SH-SY5Y (cell line): ENCODE results near the gene COL1A2.

Source experiments
- GATA2 ChIP-seq: IDR thresholded peaks from 2 replicates; pipeline ENCODE4 v1.6.1; 2011; ENCODE audit warnings: mild to moderate bottlenecking, low read depth, low read length
- GATA3 ChIP-seq: IDR thresholded peaks from 2 replicates; pipeline ENCODE4 v1.6.1; 2011; ENCODE audit warnings: low read depth, mild to moderate bottlenecking, low read length, moderate library complexity

The COL1A2 gene

DNA sequence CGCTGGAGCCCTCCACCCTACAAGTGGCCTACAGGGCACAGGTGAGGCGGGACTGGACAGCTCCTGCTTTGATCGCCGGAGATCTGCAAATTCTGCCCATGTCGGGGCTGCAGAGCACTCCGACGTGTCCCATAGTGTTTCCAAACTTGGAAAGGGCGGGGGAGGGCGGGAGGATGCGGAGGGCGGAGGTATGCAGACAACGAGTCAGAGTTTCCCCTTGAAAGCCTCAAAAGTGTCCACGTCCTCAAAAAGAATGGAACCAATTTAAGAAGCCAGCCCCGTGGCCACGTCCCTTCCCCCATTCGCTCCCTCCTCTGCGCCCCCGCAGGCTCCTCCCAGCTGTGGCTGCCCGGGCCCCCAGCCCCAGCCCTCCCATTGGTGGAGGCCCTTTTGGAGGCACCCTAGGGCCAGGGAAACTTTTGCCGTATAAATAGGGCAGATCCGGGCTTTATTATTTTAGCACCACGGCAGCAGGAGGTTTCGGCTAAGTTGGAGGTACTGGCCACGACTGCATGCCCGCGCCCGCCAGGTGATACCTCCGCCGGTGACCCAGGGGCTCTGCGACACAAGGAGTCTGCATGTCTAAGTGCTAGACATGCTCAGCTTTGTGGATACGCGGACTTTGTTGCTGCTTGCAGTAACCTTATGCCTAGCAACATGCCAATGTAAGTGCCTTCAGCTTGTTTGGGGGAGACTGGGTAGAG, at the start of gene COL1A2:
TSS of gene COL1A2 (plus strand) at position 459 of the 704 bp plus-strand sequence. CDS start at position 596, 137 bp downstream.
- TF ChIP-seq GATA2 (no peak), GATA3 (no peak)

- TF ChIP-seq GATA2: no peak
- no peak for TF ChIP-seq GATA3
These were observed 48.8 kb upstream of the COL1A2 start for GRCh38 chr7:94345907-94346306.

DNA sequence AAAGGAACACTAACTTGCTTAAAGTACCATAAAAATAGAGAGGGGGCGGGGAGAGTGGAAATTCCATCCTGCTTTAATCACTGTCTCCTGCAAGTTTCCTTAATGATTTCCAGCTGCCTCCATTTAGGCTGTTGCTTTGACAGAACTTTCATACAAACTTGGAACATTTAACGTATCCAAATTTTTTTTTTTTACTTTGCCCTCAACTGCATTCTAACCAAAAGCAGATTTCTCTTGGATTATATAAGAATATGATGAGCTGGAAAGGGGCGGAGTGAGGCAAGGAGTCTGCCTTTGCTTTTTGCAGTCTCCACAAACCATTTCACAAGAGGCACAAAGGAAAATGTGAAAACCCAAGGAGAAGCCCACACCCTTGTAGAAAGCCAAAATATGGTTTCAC, 46.6 kb upstream of the COL1A2 start:
- TF ChIP-seq GATA2 (no peak), GATA3 (no peak)

DNA sequence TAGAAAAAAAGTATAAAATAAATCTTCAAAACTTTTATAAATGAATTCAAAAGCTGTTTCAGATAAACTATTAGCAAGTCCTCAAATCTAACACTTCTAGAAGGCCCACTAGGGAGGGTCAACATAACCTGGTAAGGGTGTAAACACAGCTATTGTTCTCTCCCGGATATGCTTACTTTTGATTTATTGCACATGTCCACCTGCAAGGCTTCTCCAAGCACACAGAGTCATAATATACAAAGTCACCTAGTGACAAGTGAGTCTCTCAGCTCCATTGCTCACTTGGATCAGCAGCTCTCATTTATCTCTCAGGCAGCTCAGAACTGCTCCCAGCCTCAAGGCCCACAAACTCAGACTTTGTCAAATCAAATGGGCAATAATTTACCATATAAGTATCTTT, 44.0 kb upstream of the COL1A2 start:
- TF ChIP-seq GATA3 (no peak), GATA2 (no peak)

DNA sequence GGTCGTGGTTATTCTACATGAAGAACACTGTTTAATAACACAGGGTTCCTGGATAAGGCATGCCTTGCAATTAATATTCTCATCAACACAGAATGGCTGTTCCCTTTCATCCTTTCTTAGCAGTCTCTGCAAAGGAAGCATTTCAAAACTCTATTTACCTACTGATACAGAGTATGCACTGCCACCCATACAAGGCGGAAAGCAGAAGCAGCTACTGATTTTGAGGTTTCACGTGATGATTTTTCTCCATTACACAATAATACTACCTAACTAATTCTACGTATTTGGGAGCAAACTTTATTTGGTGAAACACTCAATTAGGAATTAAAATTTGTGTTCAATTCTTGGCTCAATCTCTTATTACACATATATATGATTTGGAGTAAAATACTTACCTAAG, 43.0 kb upstream of the COL1A2 start:
- TF ChIP-seq GATA3: no peak
- no peak for TF ChIP-seq GATA2

DNA sequence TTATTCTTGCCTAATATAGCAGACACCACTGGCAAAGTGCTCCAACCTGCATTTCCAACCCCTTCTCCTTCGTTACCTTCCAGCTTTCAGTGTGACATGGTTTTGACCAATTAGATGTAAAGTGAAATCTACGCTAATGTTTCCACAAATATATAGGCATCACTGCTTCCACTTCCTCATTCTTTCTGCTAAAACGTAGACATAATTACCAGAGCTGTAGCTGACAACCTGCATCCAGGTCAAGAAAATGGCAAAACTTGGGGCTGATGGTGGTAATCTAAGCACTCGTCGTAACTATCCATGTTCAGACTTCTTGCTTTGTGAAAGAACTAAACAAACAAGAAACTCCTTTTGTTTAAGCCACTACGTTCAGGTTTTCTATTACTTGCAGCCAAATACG, 41.8 kb upstream of the COL1A2 start:
- no peak for TF ChIP-seq GATA2
- TF ChIP-seq GATA3: no peak

DNA sequence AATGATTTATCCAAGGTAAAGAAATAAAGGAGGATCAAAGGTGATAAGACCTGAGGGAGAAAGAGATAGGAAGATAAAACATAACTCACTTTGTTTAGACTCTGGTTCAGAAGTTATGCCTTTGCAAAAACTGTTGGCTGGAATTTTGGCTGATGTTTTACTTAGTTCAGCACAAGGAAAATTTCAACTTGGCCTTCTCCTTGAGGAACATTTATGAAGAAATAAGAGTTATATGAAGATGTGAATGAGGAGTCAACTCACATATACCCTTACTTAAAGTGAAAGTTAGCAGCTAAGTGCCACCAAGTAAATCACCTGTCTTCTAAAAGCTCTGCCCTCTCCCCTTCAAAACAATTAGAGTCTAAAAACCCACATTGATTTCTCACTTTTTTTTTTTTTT, 39.7 kb upstream of the COL1A2 start:
- TF ChIP-seq GATA3: no peak
- TF ChIP-seq GATA2: no peak

DNA sequence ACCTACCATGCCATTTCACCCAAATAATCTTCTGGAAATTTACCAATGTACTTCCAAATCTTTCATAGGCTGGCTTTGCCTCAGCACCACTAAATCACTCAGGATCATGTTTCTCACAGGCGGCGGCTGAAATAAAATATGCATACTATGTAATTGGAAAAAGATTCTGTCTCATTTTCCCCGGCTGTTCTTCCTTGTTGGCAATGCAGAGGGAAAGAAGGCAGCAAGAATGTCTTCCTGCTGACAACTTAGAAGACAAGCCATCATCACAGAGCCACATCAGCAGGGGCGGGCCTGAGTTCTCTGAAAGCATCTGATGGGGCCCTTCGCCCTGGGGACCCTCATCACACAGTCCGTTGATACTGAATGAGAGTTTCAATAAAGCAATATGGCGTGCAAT, 39.2 kb upstream of the COL1A2 start:
- TF ChIP-seq GATA3 (no peak), GATA2 (no peak)

DNA sequence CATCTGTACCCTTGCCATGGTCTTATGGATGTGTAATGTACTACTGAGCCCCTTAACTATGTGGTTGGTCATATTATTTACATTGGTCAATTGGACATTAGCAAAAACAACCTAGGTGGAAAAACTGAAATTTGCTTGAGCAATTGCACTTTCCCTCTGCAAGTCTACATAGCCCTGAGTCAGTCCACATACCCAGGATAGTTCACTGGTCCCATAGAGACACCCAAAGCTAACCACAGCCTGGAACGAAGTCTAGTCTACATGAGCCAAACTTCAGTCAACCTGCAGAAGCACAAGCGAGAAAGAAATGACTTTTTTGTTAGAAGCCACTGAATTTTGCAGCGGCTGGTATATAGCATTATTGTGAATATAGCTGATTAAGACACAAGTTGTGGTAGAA, 37.6 kb upstream of the COL1A2 start:
- TF ChIP-seq GATA3 (no peak), GATA2 (no peak)

- TF ChIP-seq GATA3: no peak
- no peak for TF ChIP-seq GATA2
These were observed 33.8 kb upstream of the COL1A2 start for GRCh38 chr7:94360926-94361325.

DNA sequence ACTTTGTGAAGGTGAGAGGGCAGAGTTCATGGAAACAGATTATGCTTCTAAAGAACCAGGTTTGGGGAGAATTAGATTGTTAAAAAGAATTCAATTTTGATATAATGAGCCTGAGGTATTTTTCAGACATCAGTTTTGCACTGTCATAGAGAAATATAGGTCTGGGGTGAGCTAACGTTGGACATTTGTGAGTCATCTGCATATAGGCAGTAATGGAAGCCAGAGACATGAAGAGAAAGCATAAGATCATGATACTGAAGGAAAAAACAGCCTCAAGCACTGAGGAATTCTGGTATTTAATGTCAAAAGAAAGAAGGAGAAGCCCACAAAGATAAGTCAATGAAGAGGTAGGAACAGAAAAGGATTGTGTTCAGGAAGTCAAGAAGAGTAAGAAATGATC, 32.4 kb upstream of the COL1A2 start:
- TF ChIP-seq GATA3: no peak
- no peak for TF ChIP-seq GATA2

DNA sequence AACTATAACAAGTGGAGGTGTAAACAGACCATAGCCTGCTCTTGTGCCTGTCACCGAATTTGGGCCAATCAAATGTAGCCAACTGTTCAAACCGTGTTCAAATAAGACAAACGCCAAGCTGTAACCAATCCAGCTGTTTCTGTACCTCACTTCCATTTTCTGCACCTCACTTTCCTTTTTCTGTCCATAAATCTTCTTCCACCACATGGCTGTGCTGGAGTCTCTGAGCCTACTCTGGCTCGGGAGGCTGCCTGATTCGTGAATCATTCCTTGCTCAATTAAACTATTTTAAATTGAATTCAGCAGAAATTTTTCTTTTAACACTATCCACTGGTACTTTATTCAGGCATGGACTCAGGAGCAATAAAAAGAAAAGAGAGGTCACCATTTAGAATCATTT, 29.9 kb upstream of the COL1A2 start:
- TF ChIP-seq GATA3: no peak
- TF ChIP-seq GATA2: no peak

GRCh38 chr7:94366163-94366562, 28.5 kb upstream of the COL1A2 start:
- TF ChIP-seq GATA3: no peak
- TF ChIP-seq GATA2: no peak

- no peak for TF ChIP-seq GATA3
These were observed 27.9 kb upstream of the COL1A2 start for GRCh38 chr7:94366832-94367231.

DNA sequence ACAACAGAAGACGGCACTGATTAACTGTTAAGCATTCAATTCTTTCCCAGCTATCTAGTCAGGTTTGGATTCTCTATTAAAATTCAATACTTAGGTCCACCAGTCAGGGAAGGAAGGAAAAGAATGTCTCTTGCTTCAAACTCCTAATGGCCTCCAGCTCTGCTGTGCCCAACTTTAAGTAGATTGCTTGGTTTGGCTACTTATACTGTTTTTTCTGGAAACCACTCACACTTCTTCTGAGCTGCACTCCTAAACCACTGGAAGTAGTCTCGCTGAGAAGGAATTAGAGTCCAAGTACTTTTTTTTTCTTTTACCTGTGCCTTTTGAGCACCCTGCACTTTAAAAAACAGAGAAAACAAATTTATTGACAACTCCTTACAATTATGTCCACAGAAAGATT, 26.7 kb upstream of the COL1A2 start:
- no peak for TF ChIP-seq GATA2
- TF ChIP-seq GATA3: no peak

DNA sequence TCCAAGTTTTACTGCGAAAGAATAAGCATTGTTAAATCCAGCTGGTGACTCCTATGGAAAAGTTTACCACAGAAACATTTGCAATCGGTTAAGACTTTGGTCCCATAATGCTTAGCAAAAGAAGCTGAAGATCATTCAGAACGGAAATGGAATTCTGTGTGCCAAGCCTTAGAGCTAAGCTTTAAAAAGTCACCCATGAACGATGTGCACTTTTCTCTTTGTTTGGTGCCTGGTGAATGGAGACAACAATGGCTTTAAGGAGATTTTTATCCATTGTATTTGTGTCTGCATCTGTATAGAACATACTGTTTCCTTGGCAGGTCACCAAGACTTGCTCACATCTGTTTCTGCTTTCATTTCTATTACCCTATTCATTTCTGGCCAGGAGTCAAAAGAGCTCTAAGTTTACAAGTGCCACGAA, 26.3 kb upstream of the COL1A2 start:
- TF ChIP-seq GATA2 (peak; percentile 63; the same call in 1 of the 2 replicates), GATA3 (peak; percentile 49; the same call in 1 of the 2 replicates)
